PFSK-1 (cell line): ENCODE measurements around the gene CDKN1A.

Source experiments
- FOXP2 ChIP-seq: optimal IDR thresholded peaks from 2 replicates; pipeline ENCODE3; 2011; ENCODE audit warnings: borderline replicate concordance, control low read depth, inconsistent platforms; ENCODE audit not compliant: insufficient read depth; ENCODE audit errors: extremely low read length, extremely low read depth
- POLR2AphosphoS5 ChIP-seq: IDR thresholded peaks from 2 replicates; pipeline ENCODE4 v1.6.1; 2012; ENCODE audit warnings: low read depth, mild to moderate bottlenecking, control low read depth, low read length, moderate library complexity
- REST ChIP-seq, 2 experiments: IDR thresholded peaks; 2 replicates each; pipeline versions ENCODE4 v1.6.1 to v1.8.0; 2011 to 2012; ENCODE audit warnings: low read depth in 2 of 2, low read length in 2 of 2, control low read depth in 1 of 2, inconsistent platforms in 1 of 2, mild to moderate bottlenecking in 1 of 2, moderate library complexity in 1 of 2; ENCODE audit not compliant: insufficient read depth in 1 of 2
- SIN3A ChIP-seq: IDR thresholded peaks from 2 replicates; pipeline ENCODE4 v1.6.1; 2012; ENCODE audit warnings: mild to moderate bottlenecking, low read length, moderate library complexity, borderline replicate concordance; ENCODE audit not compliant: insufficient read depth
- TAF1 ChIP-seq: IDR thresholded peaks from 2 replicates; pipeline ENCODE4 v1.6.1; 2012; ENCODE audit warnings: low read length, control low read depth, borderline replicate concordance; ENCODE audit not compliant: insufficient read depth

Gene CDKN1A

GRCh38 chr6:36663504-36664446, 14.7 kb upstream of the CDKN1A start:
- no peak for TF ChIP-seq SIN3A
- TF ChIP-seq REST (IDR thresholded peaks at IDR 0.05; ENCODE audit: insufficient read depth in 1 of 2, low read depth in 2 of 2, low read length in 2 of 2): no peak
- no peak for TF ChIP-seq POLR2AphosphoS5
- TF ChIP-seq TAF1: no peak

- TF ChIP-seq REST (IDR thresholded peaks at IDR 0.05; ENCODE audit: insufficient read depth in 1 of 2, low read depth in 2 of 2, low read length in 2 of 2) (no peak), TAF1 (no peak), FOXP2 (no peak), POLR2AphosphoS5 (no peak), SIN3A (no peak)
Measured at GRCh38 chr6:36665180-36665579, 13.3 kb upstream of the CDKN1A start.

- TF ChIP-seq SIN3A (no peak), REST (IDR thresholded peaks at IDR 0.05; ENCODE audit: insufficient read depth in 1 of 2, low read depth in 2 of 2, low read length in 2 of 2) (no peak), FOXP2 (no peak)
Measured at GRCh38 chr6:36666287-36666686, 12.2 kb upstream of the CDKN1A start.

GRCh38 chr6:36666826-36667591, 11.5 kb upstream of the CDKN1A start:
- TF ChIP-seq FOXP2 (peak; percentile 62), POLR2AphosphoS5 (no peak)

- TF ChIP-seq REST (IDR thresholded peaks at IDR 0.05; ENCODE audit: insufficient read depth in 1 of 2, low read depth in 2 of 2, low read length in 2 of 2) (no peak), TAF1 (no peak)
Measured at GRCh38 chr6:36668591-36668990, 9.9 kb upstream of the CDKN1A start.
